ENCODE measurements around the gene HS3ST5.
"Not testable (repeated sequence)": the region's sequence is repeated elsewhere in the genome, so short reads cannot be mapped to it uniquely, and the experiment has no call there.

Gene HS3ST5

GRCh38 chr6:114090626-114091025, 252.2 kb downstream of the HS3ST5 start:
- ATAC-seq (replicated peaks) (no peak), DNase-seq (no peak)
- Mint-ChIP-seq H3K36me3 (ENCODE audit: insufficient read depth) (no peaks in the 10 kb centered on the region), H3K27ac (no peak overlapping the region), H3K4me1 (ENCODE audit: low read depth in 2 of 2) (no peaks in the 10 kb centered on the region), H3K27me3 (peaks cover 7 to 11% of the 10 kb centered on the region in 2 donors), H3K4me3 (no peak overlapping the region), H3K9me3 (no peaks in the 10 kb centered on the region)

GRCh38 chr6:114087496-114087895, 255.3 kb downstream of the HS3ST5 start:
- Mint-ChIP-seq H3K4me1 (ENCODE audit: low read depth in 2 of 2) (no peaks in the 10 kb centered on the region), H3K4me3 (no peak overlapping the region), H3K36me3 (ENCODE audit: insufficient read depth) (no peaks in the 10 kb centered on the region), H3K27ac (no peak overlapping the region), H3K9me3 (peaks cover 0 to 2% of the 10 kb centered on the region in 2 donors), H3K27me3 (peaks cover 11% of the 10 kb centered on the region in 2 donors)
- no peak for DNase-seq
- ATAC-seq (replicated peaks) = no peak

- Mint-ChIP-seq H3K27ac (no peak overlapping the region), H3K9me3 (peaks cover 0 to 2% of the 10 kb centered on the region in 2 donors)
Observed at GRCh38 chr6:114085211-114085610, 257.6 kb downstream of the HS3ST5 start.

GRCh38 chr6:114084327-114084890, 258.4 kb downstream of the HS3ST5 start:
- DNase-seq (no peak), ATAC-seq (replicated peaks) (no peak)
- Mint-ChIP-seq H3K4me3 (no peak overlapping the region), H3K36me3 (ENCODE audit: insufficient read depth) (no peaks in the 10 kb centered on the region), H3K27ac (no peak overlapping the region), H3K27me3 (peaks cover 11% of the 10 kb centered on the region in 2 donors), H3K4me1 (ENCODE audit: low read depth in 2 of 2) (no peaks in the 10 kb centered on the region), H3K9me3 (peaks cover 0 to 2% of the 10 kb centered on the region in 2 donors)

More at GRCh38 chr6:114085211-114085610, 257.6 kb downstream of the HS3ST5 start:
- H3K27me3 Mint-ChIP-seq = peaks cover 11% of the 10 kb centered on the region in 2 donors
- no peaks in the 10 kb centered on the region for H3K4me1 Mint-ChIP-seq (ENCODE audit: low read depth in 2 of 2)
- DNase-seq (no peak), ATAC-seq (replicated peaks) (no peak)
- no peaks in the 10 kb centered on the region for H3K36me3 Mint-ChIP-seq (ENCODE audit: insufficient read depth)
- no peak overlapping the region for H3K4me3 Mint-ChIP-seq

DNA sequence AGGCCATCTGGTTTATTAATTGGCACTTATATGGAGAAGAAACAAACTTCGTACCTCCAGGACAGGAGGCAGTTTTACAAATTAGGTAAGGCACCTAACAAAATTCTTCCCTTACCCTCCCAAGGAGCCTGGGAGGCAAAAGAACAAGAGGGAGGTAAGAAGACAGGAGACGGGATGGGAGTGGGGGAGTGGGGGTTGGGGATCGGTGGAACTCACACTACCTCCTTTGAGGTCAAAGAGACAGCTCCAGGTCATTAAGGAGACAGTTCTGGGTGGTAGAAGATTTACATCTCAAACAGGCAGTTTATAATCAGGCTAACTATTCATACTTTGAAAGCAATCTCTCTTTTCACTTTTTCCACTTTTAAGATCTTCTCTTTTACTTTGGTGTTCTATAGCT, 259.6 kb downstream of the HS3ST5 start:
- peaks cover 11% of the 10 kb centered on the region in 2 donors for H3K27me3 Mint-ChIP-seq
- no peaks in the 10 kb centered on the region for H3K36me3 Mint-ChIP-seq (ENCODE audit: insufficient read depth)
- peaks cover 0 to 2% of the 10 kb centered on the region in 2 donors for H3K9me3 Mint-ChIP-seq
- DNase-seq (no peak), ATAC-seq (replicated peaks) (no peak)
- no peak overlapping the region for H3K27ac Mint-ChIP-seq
- no peak overlapping the region for H3K4me3 Mint-ChIP-seq
- H3K4me1 Mint-ChIP-seq (ENCODE audit: low read depth in 2 of 2) = no peaks in the 10 kb centered on the region

DNA sequence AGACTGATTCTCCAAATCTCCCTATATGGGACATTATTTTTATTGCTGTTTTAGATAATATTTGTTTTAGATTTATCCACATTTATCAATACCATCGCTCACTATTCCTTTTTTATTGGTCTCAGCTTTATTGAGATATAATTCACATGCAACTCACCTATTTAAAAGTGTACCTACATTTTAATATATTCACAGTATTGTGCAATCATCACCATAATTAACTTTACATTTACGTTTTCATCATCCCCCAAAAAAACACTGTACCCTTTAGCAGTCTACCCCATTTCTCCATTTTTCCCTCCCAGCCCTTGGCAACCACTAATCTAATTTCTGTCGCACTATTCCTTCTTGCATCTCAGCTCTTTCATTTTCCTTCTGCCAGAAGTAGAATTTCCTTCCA, 261.1 kb downstream of the HS3ST5 start:
- Mint-ChIP-seq H3K4me3 (no peak overlapping the region), H3K4me1 (ENCODE audit: low read depth in 2 of 2) (no peaks in the 10 kb centered on the region), H3K9me3 (peaks cover 0 to 2% of the 10 kb centered on the region in 2 donors), H3K27me3 (peaks cover 0 to 4% of the 10 kb centered on the region in 2 donors), H3K27ac (no peak overlapping the region), H3K36me3 (ENCODE audit: insufficient read depth) (no peaks in the 10 kb centered on the region)
- DNase-seq (no peak), ATAC-seq (replicated peaks) (no peak)

- H3K9me3 Mint-ChIP-seq = peaks cover 0 to 2% of the 10 kb centered on the region in 2 donors
- DNase-seq (no peak), ATAC-seq (replicated peaks) (no peak)
- no peak overlapping the region for H3K27ac Mint-ChIP-seq
- no peaks in the 10 kb centered on the region for H3K4me1 Mint-ChIP-seq (ENCODE audit: low read depth in 2 of 2)
- H3K4me3 Mint-ChIP-seq = no peak overlapping the region
- no peaks in the 10 kb centered on the region for H3K36me3 Mint-ChIP-seq (ENCODE audit: insufficient read depth)
- H3K27me3 Mint-ChIP-seq = peaks cover 0 to 4% of the 10 kb centered on the region in 2 donors
Observed at GRCh38 chr6:114080891-114081510, 261.8 kb downstream of the HS3ST5 start.

DNA sequence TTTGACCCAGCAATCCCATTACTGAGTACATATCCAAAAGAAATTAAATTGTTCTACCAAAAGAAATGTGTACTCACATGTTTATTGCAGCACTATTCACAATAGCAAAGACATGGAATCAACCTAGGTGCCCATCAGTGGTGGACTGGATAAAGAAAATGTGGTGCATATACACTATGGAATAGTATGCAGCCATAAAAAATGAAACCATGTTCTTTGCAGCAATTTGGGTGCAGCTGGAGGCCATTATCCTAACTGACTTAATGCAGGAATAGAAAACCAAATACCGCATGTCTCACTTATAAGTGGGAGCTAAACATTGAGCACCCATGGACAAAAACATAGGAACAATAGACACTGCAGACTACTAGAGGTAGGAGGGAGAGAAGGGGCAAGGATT, 262.4 kb downstream of the HS3ST5 start:
- not testable (repeated sequence) for H3K27me3 Mint-ChIP-seq; DNase-seq; H3K4me1 Mint-ChIP-seq (ENCODE audit: low read depth in 2 of 2); H3K36me3 Mint-ChIP-seq (ENCODE audit: insufficient read depth); ATAC-seq (replicated peaks); H3K27ac Mint-ChIP-seq; H3K9me3 Mint-ChIP-seq; H3K4me3 Mint-ChIP-seq

DNA sequence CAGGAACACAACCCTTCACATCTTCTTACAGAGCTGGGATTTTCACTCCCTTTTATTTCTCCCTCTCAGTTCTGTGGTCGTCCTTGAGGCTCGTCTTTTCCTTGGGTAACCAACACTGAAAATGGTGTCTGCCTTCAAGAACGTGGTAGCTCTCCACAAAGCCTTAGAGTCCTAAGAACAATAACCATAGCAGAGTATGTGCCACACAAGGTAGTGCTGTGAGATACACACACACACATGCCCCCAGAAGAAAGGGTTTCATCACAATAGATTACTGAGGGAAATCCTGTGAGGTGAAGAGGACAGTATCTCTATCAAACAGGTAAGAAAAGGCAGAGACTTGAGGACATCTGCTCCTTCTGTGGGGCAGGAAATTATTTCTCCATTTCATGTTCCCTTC, 267.0 kb downstream of the HS3ST5 start:
- ATAC-seq (replicated peaks) (no peak), DNase-seq (no peak)
- H3K27ac Mint-ChIP-seq = no peak overlapping the region
- H3K36me3 Mint-ChIP-seq (ENCODE audit: insufficient read depth) = no peaks in the 10 kb centered on the region
- H3K4me1 Mint-ChIP-seq (ENCODE audit: low read depth in 2 of 2) = peaks cover 0 to 2% of the 10 kb centered on the region in 2 donors
- H3K9me3 Mint-ChIP-seq = no peaks in the 10 kb centered on the region
- H3K27me3 Mint-ChIP-seq = no peaks in the 10 kb centered on the region
- no peak overlapping the region for H3K4me3 Mint-ChIP-seq

DNA sequence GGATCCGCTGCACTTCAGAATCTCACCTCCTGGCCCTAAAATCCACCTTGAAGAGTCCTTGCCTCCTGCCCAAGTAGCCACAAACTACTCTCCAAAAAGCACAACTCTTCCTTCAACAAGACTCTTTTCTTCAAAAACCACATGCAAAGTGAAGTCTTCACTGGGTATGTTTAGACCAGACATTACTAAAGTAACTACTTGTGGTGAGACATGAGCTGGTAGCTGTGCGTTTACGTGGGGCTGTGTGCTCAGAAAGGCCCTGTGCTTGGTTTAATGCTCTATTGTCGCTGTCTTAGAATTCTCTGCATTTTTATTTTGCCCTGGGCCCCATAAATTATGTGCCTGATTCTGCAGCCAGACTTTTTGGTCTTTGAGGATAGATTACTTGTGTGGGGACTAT, 267.5 kb downstream of the HS3ST5 start:
- Mint-ChIP-seq H3K4me1 (ENCODE audit: low read depth in 2 of 2) (peaks cover 0 to 2% of the 10 kb centered on the region in 2 donors), H3K36me3 (ENCODE audit: insufficient read depth) (no peaks in the 10 kb centered on the region), H3K27ac (no peak overlapping the region), H3K27me3 (no peaks in the 10 kb centered on the region), H3K4me3 (no peak overlapping the region), H3K9me3 (no peaks in the 10 kb centered on the region)
- no peak for DNase-seq
- ATAC-seq (replicated peaks) = no peak

DNA sequence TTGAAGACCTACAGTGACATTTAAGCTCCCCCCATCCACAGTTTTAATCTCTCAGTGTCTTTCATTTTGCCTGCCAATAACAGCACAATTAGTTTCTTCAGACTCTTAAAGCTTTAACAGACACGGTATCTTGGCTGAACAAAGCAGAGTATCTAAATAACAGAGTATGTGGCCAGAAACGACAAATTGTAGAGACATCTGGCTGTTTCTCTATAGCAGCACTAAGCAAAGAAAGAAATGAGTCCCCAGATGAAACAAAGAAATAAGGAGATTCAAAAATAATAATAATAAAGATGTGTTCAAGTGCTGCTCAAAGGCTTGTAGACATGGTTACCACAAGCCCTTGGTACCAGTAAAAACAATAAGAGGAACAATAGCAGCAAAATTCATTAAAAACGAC, 274.1 kb downstream of the HS3ST5 start:
- ATAC-seq (replicated peaks) (no peak), DNase-seq (no peak)
- Mint-ChIP-seq H3K27ac (no peak overlapping the region), H3K9me3 (no peaks in the 10 kb centered on the region), H3K27me3 (peaks cover 0 to 14% of the 10 kb centered on the region in 2 donors), H3K4me1 (ENCODE audit: low read depth in 2 of 2) (no peaks in the 10 kb centered on the region), H3K36me3 (ENCODE audit: insufficient read depth) (no peaks in the 10 kb centered on the region), H3K4me3 (no peak overlapping the region)

DNA sequence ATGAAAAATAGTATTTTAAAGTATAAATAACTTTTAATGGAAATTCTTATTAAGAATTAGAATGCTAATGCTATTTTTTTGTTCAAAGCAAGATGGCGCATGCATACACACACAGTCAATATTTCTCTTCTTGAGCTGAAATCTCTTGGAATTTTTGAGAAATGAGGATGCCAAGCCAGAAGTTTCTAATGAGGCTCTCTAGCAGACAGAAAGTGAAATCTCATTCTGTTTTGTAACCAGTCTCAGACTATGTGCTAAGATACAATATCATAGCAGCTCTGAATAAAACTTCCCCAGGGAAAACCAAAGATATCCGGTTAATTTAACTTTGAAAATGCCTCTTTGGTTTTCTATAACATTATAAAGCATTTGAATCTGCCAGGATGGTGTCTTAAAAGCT, 274.7 kb downstream of the HS3ST5 start:
- H3K27ac Mint-ChIP-seq = no peak overlapping the region

DNA sequence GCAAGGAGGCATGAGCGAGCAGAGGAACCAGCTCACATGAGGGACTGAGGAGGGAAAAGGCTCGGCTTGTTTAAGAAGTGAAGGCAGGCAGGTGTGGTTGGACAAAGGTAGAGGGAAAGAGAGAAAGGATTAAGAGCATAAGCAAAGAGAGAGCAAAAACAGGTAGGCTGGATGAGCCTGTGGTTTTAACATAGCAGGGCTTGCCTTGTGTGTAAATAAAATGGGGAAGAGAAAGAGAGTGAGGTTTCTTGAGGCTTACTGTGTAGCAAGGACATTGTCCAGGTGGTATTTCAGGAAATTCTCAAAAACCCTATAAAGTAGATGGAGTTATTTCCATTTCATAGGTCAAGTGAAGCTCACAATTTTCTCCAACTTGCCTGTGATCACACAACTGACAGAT, 278.0 kb downstream of the HS3ST5 start:
- DNase-seq = no peak
- Mint-ChIP-seq H3K27me3 (peaks cover 0 to 14% of the 10 kb centered on the region in 2 donors), H3K4me3 (no peak overlapping the region), H3K9me3 (no peaks in the 10 kb centered on the region), H3K27ac (no peak overlapping the region), H3K36me3 (ENCODE audit: insufficient read depth) (no peaks in the 10 kb centered on the region), H3K4me1 (ENCODE audit: low read depth in 2 of 2) (no peaks in the 10 kb centered on the region)
- ATAC-seq (replicated peaks) = no peak

More for the DNA sequence above, 274.7 kb downstream of the HS3ST5 start:
- Mint-ChIP-seq H3K36me3 (ENCODE audit: insufficient read depth) (no peaks in the 10 kb centered on the region), H3K9me3 (no peaks in the 10 kb centered on the region), H3K4me1 (ENCODE audit: low read depth in 2 of 2) (no peaks in the 10 kb centered on the region), H3K4me3 (no peak overlapping the region), H3K27me3 (peaks cover 0 to 14% of the 10 kb centered on the region in 2 donors)
- DNase-seq (no peak), ATAC-seq (replicated peaks) (no peak)

DNA sequence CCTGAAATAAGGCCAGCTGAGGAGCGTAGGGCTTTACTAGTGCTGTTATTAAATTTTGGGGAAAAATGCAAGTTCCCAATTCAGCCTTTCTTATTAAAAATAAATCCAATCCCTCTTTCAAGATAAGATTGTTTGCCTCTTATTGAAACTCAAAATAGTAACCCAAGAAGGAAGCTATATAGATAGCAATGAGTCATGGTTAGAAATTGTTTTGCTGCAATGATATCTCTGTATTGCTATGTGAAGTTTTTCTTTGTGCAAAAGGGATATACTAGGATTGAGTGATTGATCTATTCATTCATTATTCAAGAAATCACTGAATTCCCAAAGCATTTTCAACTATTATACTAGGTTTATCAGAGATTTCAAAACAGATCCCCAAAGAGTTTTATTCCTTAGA, 278.9 kb downstream of the HS3ST5 start:
- H3K9me3 Mint-ChIP-seq = no peaks in the 10 kb centered on the region
- H3K27me3 Mint-ChIP-seq = peaks cover 0 to 20% of the 10 kb centered on the region in 2 donors
- DNase-seq = no peak
- no peaks in the 10 kb centered on the region for H3K4me1 Mint-ChIP-seq (ENCODE audit: low read depth in 2 of 2)
- H3K36me3 Mint-ChIP-seq (ENCODE audit: insufficient read depth) = no peaks in the 10 kb centered on the region
- no peak overlapping the region for H3K27ac Mint-ChIP-seq
- no peak overlapping the region for H3K4me3 Mint-ChIP-seq
- no peak for ATAC-seq (replicated peaks)

Data from effector memory CD8-positive, alpha-beta T cell (primary cell).